Right cardiac atrium (tissue), 5 donors: ENCODE measurements around the gene DHRS12. TPM values are rescaled to one million over a fixed set of nuclear protein-coding genes. Genes with fewer than 3 reads are reported as not detected.

Experiments used
- ATAC-seq, 2 donors: fragments of 200-7000 bp; cut with Tn5 transposase; one replicate each; pipeline versions ENCODE4 v1.8.0 to v1.9.1; 2020; ENCODE audit warnings: moderate library complexity in 2 of 2, mild to moderate bottlenecking in 1 of 2
- DNase-seq, 3 donors: peaks; one replicate each; pipeline ENCODE4 v3.0.0-alpha.2; 2020
- H3K27ac ChIP-seq: one replicate; pipeline ENCODE4 v1.5.1; 2013; ENCODE audit warnings: mild to moderate bottlenecking, low read length, control low read depth, moderate library complexity
- H3K27me3 ChIP-seq: one replicate; pipeline ENCODE4 v1.6.1; 2013; ENCODE audit not compliant: control insufficient read depth, insufficient read depth
- H3K4me1 ChIP-seq: one replicate; pipeline ENCODE4 v1.6.1; 2013; ENCODE audit warnings: low read length; ENCODE audit not compliant: control insufficient read depth, insufficient read depth
- H3K4me3 ChIP-seq: one replicate; pipeline ENCODE4 v1.5.1; 2013; ENCODE audit warnings: low read length, control low read depth
- H3K9me3 ChIP-seq: one replicate; pipeline ENCODE4 v1.6.1; 2013; ENCODE audit warnings: low read length; ENCODE audit not compliant: control insufficient read depth
- WGBS: extraction: QIAGEN DNeasy Blood & Tissue Kit; methylation state at CpG from one replicate; pipeline ENCODE4 v1.1.7; 2013; 5-methylcytosine and 5-hydroxymethylcytosine counted together
- intact Hi-C, 4 donors: fragments of 100-400 bp; cut with DNase I; formaldehyde crosslinking; loops; one replicate each; pipeline versions ENCODE4 v1.11.0 to v1.14.0; 2022 to 2023
- polyA plus RNA-seq: library from polyadenylated mRNA; stranded (reverse); fragments of 200-250 nt; gene quantifications from one replicate; pipeline ENCODE4 v1.2.3, GENCODE V29; 2013
- total RNA-seq, 4 donors: library from RNA; stranded (reverse); fragmentation: NEBNext Ultra II Directional; extraction: Animal tissue kit (Norgen Biotek cat#: 25700); gene quantifications; one replicate each; pipeline ENCODE4 v1.2.1, GENCODE V29; 2021
- donor health status: healthy with polysubstance abuse.
- donor health status: DM: no; HTN: yes; CAD: no.
- donor health status: DM: no; HTN: no; CAD: no.
- donor health status: DM: no; HTN: yes; CAD: no; lungs with severe emphysema.
- donor health status: DM: yes; HTN: yes; CAD: no.

DHRS12 gene
- total and polyA plus RNA-seq, 5 donors: 11.1 to 16.5 (median 13.0) TPM

GRCh38 chr13:51795419-51795818 is 8.5 kb downstream of the DHRS12 start:
- intact Hi-C loops: no loop called here
- no peak for DNase-seq
- Histone ChIP-seq H3K9me3 (no peaks in the 10 kb centered on the region), H3K27ac (no peak overlapping the region), H3K4me3 (no peak overlapping the region), H3K27me3 (no peaks in the 10 kb centered on the region), H3K4me1 (no peaks in the 10 kb centered on the region)
- no peak for ATAC-seq
- WGBS: 89% methylated on average over 2 of the region's 2 CpGs

GRCh38 chr13:51794964-51795363 is 9.0 kb downstream of the DHRS12 start:
- WGBS: 86% methylated on average over 4 of the region's 4 CpGs
- Histone ChIP-seq H3K9me3 (no peaks in the 10 kb centered on the region), H3K4me1 (no peaks in the 10 kb centered on the region), H3K4me3 (no peak overlapping the region), H3K27ac (no peak overlapping the region), H3K27me3 (no peaks in the 10 kb centered on the region)
- intact Hi-C loops: no loop called here
- ATAC-seq (no peak), DNase-seq (no peak)

GRCh38 chr13:51793570-51794271 is 10.2 kb downstream of the DHRS12 start:
- H3K27ac ChIP-seq: no peak overlapping the region
- H3K4me1 ChIP-seq: no peaks in the 10 kb centered on the region
- WGBS: 75% methylated on average over 6 of the region's 6 CpGs
- no peak overlapping the region for H3K4me3 ChIP-seq
- H3K9me3 ChIP-seq: no peaks in the 10 kb centered on the region
- ATAC-seq (no peak), DNase-seq (peak in 1 of 3 donors; percentile 45)
- H3K27me3 ChIP-seq: no peaks in the 10 kb centered on the region
- intact Hi-C loops: no loop called here

DNA sequence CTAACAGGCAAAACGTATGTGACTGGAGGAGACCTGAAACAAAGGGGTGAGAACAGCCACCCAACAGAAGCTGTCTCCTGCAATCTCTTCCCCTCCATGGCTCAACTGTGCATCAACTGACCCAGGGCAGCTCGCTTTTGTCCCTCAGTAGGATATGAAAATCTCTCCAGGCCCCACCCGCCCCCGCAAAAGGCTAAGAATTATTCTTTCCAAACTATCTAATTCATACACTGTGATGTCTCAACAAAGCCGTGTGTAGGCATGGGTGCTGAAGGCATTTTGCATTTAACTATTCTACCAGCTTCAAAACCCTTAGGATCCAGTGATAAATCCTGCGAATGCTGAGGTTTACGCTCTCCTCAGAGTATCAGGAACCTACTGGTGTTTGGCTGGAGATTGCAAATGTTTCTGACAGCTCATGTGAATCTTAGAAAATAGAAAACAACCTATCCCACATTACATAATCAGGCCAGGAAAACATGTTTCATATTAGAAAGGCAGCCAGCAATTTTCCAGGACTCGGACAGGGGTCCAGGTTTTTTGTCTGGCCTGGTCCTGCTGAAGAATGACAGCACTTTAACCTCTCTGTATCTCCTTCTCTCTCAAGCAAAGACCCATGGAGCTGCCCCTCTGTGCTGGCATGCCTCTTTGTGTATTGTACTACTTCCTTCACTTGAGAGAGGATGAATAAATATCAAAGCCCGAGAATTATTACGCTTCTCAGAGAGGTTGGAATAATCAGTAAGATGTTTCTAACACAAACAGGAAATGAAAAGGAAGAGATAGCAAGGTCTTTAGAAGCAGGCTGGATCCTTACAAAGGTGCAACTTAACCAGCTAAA is 17.3 kb downstream of the DHRS12 start:
- WGBS: 28% methylated on average over 10 of the region's 10 CpGs
- DNase-seq (no peak), ATAC-seq (peak in 1 of 2 donors; percentile 9)
- Histone ChIP-seq H3K4me3 (no peak overlapping the region), H3K4me1 (peaks cover 16% of the 10 kb centered on the region), H3K9me3 (no peaks in the 10 kb centered on the region), H3K27ac (peak overlapping the region; percentile 85), H3K27me3 (no peaks in the 10 kb centered on the region)
- intact Hi-C loops: loop anchor here in 1 of 4 donors (10.0 kb wide), 1 partner anchor 332 kb away; the partner anchor contains the start of gene INTS6

DNA sequence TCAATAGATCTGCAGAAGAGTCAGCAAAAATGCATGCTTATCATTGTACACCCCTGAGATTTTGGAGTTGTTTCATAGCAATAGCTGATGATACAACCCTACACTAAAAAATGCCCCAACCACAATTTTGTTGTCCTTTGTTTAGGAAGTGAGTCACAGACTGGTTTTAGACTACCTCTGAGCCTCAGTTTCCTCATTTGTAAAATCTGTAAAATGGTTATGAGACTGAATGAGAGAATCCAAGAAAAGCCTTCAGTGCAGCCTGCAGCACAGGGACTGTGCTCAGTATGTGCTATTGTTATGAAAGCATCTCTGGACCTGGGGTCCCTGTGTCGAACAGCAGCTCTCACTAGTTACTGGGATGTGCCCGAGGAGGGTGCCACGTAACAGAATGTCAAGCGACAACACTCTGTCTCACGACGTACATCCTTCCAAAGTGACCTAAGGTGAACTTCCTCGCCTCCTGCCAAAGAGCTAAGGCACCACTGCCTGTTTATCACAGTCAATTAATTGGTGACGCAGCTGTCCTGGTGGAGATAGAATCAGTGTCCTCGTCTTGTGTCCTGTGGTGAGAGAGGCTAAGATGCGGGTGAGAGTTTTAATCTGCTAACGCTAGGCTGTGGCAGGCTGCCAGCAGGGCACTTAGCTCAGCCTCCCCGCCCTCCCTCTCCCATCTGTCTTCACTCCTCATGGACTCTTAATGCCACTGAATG is 18.1 kb downstream of the DHRS12 start:
- Histone ChIP-seq H3K27ac (peak overlapping the region; percentile 85), H3K4me1 (peaks cover 16% of the 10 kb centered on the region), H3K9me3 (no peaks in the 10 kb centered on the region), H3K27me3 (no peaks in the 10 kb centered on the region), H3K4me3 (no peak overlapping the region)
- ATAC-seq (peak; percentile 78 to 88), DNase-seq (peak; percentile 73 to 89 (median 81))
- WGBS: 11% methylated on average over 12 of the region's 12 CpGs
- intact Hi-C loops: loop anchor here in 1 of 4 donors (10.0 kb wide), 1 partner anchor 331 kb away; the partner anchor contains the start of gene INTS6

GRCh38 chr13:51784097-51784496 is 19.9 kb downstream of the DHRS12 start:
- Histone ChIP-seq H3K4me1 (peaks cover 16% of the 10 kb centered on the region), H3K4me3 (no peak overlapping the region), H3K27ac (no peak overlapping the region), H3K27me3 (no peaks in the 10 kb centered on the region), H3K9me3 (no peaks in the 10 kb centered on the region)
- 100% methylated on average over 1 of the region's 1 CpG for WGBS
- ATAC-seq (no peak), DNase-seq (peak in 1 of 3 donors; percentile 18)
- intact Hi-C loops: loop anchor here in 1 of 4 donors (10.0 kb wide), 1 partner anchor 329 kb away; the partner anchor contains the start of gene INTS6

DNA sequence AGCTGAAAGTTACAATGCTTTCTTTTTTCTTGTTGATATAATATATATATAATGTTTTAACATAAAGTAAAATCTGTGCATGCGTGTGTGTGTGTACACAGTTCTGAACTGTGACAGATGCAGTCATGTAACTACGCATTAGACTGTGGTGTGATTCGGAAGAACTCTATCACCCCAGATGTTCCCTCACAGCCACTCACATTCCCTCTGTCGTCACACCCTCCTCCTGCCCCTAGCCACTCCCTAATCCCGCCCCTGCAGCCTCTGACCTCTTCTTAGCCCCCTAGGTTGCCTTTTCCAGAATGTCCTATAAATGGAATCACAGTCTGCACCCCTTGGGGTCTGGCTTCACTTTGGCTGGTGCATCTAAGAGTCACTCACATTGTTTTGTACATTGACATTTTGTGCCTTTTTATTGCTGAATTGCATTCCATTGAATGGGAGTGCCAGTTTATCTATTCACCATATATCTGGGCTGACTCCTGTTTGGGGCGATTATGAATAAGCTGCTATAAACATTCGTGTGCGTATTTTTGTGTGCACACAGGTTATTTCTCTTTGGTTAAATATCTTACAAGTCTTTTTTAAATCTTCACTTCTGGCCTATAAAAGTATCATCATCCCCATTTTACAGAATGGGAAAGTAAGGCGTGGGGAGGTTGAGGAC is 20.4 kb downstream of the DHRS12 start:
- Histone ChIP-seq H3K9me3 (no peaks in the 10 kb centered on the region), H3K27me3 (no peaks in the 10 kb centered on the region), H3K4me1 (peaks cover 16% of the 10 kb centered on the region), H3K4me3 (no peak overlapping the region), H3K27ac (no peak overlapping the region)
- WGBS: 91% methylated on average over 9 of the region's 9 CpGs
- peak in 1 of 3 donors; percentile 21 for DNase-seq
- ATAC-seq: no peak
- intact Hi-C loops: loop anchor here in 1 of 4 donors (10.0 kb wide), 1 partner anchor 329 kb away; the partner anchor contains the start of gene INTS6

DNA sequence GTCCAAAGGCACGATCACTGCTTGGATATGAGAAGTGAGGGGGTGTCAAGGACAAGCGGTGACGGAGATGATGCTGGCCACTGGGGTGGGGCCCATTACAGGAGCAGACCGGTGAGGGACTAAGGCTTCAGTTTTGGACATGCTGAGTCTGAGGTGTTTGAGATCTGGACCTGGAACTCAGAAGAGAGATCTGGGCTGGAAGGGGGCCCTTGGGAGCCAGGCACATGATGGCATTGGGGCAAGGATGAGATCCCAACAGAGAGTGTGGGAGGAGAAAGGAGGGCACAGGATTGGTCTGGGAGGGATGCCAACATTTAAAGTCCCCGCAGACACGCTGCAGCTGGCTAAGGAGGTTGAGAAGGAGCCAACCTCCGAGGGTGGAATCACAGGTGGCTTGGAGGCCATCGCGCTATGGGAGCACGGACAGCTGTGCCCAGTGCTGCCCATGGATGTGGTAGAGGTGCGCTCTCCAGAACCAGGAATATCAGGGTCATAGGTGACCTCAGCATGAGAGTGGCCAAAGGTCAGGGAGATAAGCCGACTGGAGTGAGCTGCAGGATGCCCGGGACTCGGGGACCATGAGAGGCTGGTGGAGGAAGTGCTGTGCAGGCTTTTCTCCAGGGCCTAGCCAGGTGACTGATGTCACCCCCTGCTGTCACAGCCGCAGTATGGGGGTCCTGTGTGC is 21.8 kb downstream of the DHRS12 start:
- intact Hi-C loops: loop anchor here in 1 of 4 donors (10.0 kb wide), 1 partner anchor 327 kb away; the partner anchor contains the start of gene INTS6
- ATAC-seq: no peak
- Histone ChIP-seq H3K4me3 (no peak overlapping the region), H3K27ac (no peak overlapping the region), H3K27me3 (no peaks in the 10 kb centered on the region), H3K9me3 (no peaks in the 10 kb centered on the region), H3K4me1 (peaks cover 14% of the 10 kb centered on the region)
- WGBS: 77% methylated on average over 15 of the region's 15 CpGs
- DNase-seq: peak in 1 of 3 donors; percentile 46

GRCh38 chr13:51781246-51782022 is 22.5 kb downstream of the DHRS12 start:
- Histone ChIP-seq H3K9me3 (no peaks in the 10 kb centered on the region), H3K4me3 (no peak overlapping the region), H3K27ac (no peak overlapping the region), H3K4me1 (peaks cover 11% of the 10 kb centered on the region), H3K27me3 (no peaks in the 10 kb centered on the region)
- 76% methylated on average over 15 of the region's 15 CpGs for WGBS
- peak in 1 of 3 donors; percentile 58 for DNase-seq
- peak in 1 of 2 donors; percentile 39 for ATAC-seq
- intact Hi-C loops: loop anchor here in 1 of 4 donors (10.0 kb wide), 1 partner anchor 327 kb away; the partner anchor contains the start of gene INTS6
